ENCODE measurements around the gene CPSF4. TPM values are rescaled to one million over a fixed set of nuclear protein-coding genes. Genes with fewer than 3 reads are reported as not detected.

The CPSF4 gene
- total RNA-seq, 1 experiment from 2014 or later = 98.2 TPM

DNA sequence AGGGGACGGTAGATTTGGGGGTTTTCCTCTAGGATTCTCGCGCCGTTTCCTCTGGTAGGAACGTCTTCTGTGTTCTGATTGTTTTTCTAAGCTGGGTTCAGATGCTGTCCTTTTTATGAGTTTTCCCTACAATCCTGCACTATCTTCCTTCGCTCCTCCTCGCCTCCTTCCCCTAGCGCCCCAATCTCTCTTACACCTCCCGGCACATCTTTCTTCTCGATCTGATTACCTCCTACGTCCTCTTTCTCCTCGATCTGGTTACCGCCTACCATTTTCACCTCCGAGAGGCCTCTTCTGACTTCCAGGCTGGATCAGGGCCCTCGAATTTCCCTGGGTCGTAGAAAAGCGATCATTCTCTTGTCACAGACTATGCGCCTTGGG lies 29.6 kb upstream of the CPSF4 start:
- Histone ChIP-seq H4K5ac (ENCODE audit: insufficient read length, low read depth, low read length) (no peak overlapping the region), H3K14ac (ENCODE audit: insufficient read depth, low read length) (peak overlapping the region; percentile 88), H3K23ac (ENCODE audit: insufficient read length, low read depth, low read length) (no peak overlapping the region), H3K18ac (ENCODE audit: insufficient read length, low read depth, low read length) (peak overlapping the region; percentile 69), H2AK5ac (ENCODE audit: insufficient read length, low read length) (no peak overlapping the region), H3K79me1 (ENCODE audit: insufficient read depth, low read depth, low read length, poor library complexity, severe bottlenecking) (peaks cover 12% of the 10 kb centered on the region), H3K27me3 (ENCODE audit: insufficient read depth, low read length) (no peaks in the 10 kb centered on the region), H3K23me2 (ENCODE audit: insufficient read length, low read depth, low read length, poor library complexity, severe bottlenecking) (peaks cover 16% of the 10 kb centered on the region), H3K79me2 (ENCODE audit: insufficient read depth, low read length) (peaks cover 34% of the 10 kb centered on the region), H4K91ac (ENCODE audit: insufficient read length, low read depth, low read length) (no peak overlapping the region), H3K4ac (ENCODE audit: low read depth, low read length) (no peak overlapping the region; the same call in 1 of the 2 replicates), H3K9ac (ENCODE audit: extremely low read depth, insufficient read length, low read length) (peak overlapping the region; percentile 83), H4K8ac (replicated peaks; ENCODE audit: insufficient read length, low read depth, low read length) (no peak overlapping the region), H3T11ph (ENCODE audit: low read length) (no peak overlapping the region), H2BK15ac (ENCODE audit: low read depth, low read length) (no peak overlapping the region), H3K56ac (ENCODE audit: insufficient read length, low read depth, low read length) (no peak overlapping the region), H3K27ac (ENCODE audit: insufficient read length, low read depth, low read length) (peak overlapping the region; percentile 94), H2AFZ (ENCODE audit: low read length) (no peak overlapping the region), H2BK120ac (ENCODE audit: low read depth, low read length, poor library complexity, severe bottlenecking) (no peak overlapping the region), H3K4me1 (ENCODE audit: insufficient read depth, low read length) (no peaks in the 10 kb centered on the region), H2BK5ac (ENCODE audit: insufficient read length, low read length) (no peak overlapping the region), H4K20me1 (ENCODE audit: control insufficient read depth, insufficient read depth, insufficient read length) (no peaks in the 10 kb centered on the region), H3K9me3 (ENCODE audit: control insufficient read depth, low read depth, low read length) (no peaks in the 10 kb centered on the region), H2BK20ac (ENCODE audit: low read depth, low read length, poor library complexity, severe bottlenecking) (no peak overlapping the region), H2BK12ac (ENCODE audit: insufficient read length, low read depth, low read length) (no peak overlapping the region), H3K4me2 (ENCODE audit: insufficient read depth, insufficient read length, low read length) (peak overlapping the region; percentile 91)
- no peaks in the 10 kb centered on the region for H3K27me3 Mint-ChIP-seq (ENCODE audit: low read depth)
- H3K27ac Mint-ChIP-seq = peak overlapping the region; percentile 96 to 99 (median 98)
- no CpG with 5 or more reads among the region's 18 CpGs for WGBS (ENCODE audit: extremely low coverage, insufficient read length, low lambda C conversion rate)
- no peak for DNase-seq
- TF ChIP-seq, protein P1, sequence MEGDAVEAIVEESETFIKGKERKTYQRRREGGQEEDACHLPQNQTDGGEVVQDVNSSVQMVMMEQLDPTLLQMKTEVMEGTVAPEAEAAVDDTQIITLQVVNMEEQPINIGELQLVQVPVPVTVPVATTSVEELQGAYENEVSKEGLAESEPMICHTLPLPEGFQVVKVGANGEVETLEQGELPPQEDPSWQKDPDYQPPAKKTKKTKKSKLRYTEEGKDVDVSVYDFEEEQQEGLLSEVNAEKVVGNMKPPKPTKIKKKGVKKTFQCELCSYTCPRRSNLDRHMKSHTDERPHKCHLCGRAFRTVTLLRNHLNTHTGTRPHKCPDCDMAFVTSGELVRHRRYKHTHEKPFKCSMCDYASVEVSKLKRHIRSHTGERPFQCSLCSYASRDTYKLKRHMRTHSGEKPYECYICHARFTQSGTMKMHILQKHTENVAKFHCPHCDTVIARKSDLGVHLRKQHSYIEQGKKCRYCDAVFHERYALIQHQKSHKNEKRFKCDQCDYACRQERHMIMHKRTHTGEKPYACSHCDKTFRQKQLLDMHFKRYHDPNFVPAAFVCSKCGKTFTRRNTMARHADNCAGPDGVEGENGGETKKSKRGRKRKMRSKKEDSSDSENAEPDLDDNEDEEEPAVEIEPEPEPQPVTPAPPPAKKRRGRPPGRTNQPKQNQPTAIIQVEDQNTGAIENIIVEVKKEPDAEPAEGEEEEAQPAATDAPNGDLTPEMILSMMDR (conservative IDR thresholded peaks at IDR 0.05) = no peak
- H3K9me3 Mint-ChIP-seq = no peaks in the 10 kb centered on the region
- H3K4me1 Mint-ChIP-seq = peaks cover 19 to 23% of the 10 kb centered on the region in 2 experiments
- peak overlapping the region; percentile 95 to 96 for H3K4me3 Mint-ChIP-seq
- peaks cover 32 to 58% (median 49%) of the 10 kb centered on the region in 3 experiments; a peak in 6 of 7 replicates for H3K36me3 Mint-ChIP-seq (ENCODE audit: insufficient read depth in 1 of 3, low read depth in 3 of 3)

All from H9 (cell line).